ENCODE results near the gene RNF227. TPM values are rescaled to one million over a fixed set of nuclear protein-coding genes. Genes with fewer than 3 reads are reported as not detected.

Gene RNF227
- total RNA-seq, 1 donor from 2014 or later = 4.0 TPM

- Histone ChIP-seq H3K9ac (no peak overlapping the region), H3K36me3 (peaks cover 4% of the 10 kb centered on the region), H3K27me3 (no peaks in the 10 kb centered on the region), H3K4me3 (no peak overlapping the region), H4K20me1 (ENCODE audit: low read depth) (no peaks in the 10 kb centered on the region), H3K27ac (no peak overlapping the region), H3K4me2 (no peak overlapping the region), H2AFZ (replicated peaks) (no peak overlapping the region), H3K4me1 (no peaks in the 10 kb centered on the region), H3K9me3 (ENCODE audit: low read depth) (no peaks in the 10 kb centered on the region), H3K79me2 (ENCODE audit: low read depth) (no peaks in the 10 kb centered on the region), H3F3A (ENCODE audit: low read depth) (no peaks in the 10 kb centered on the region)
- H3K27me3 Mint-ChIP-seq (ENCODE audit: insufficient read depth, low read depth) = peaks cover 5% of the 10 kb centered on the region
- no peaks in the 10 kb centered on the region for H3K4me1 Mint-ChIP-seq
- DNase-seq (ENCODE audit: low spot score) = no peak
- H3K9me3 Mint-ChIP-seq = no peaks in the 10 kb centered on the region
- peaks cover 19% of the 10 kb centered on the region for H3K36me3 Mint-ChIP-seq
- TF ChIP-seq EZH2 (IDR thresholded peaks at IDR 0.05) (no peak), CTCF (IDR thresholded peaks at IDR 0.05) (no peak), EZH2phosphoT487 (IDR thresholded peaks at IDR 0.05) (no peak)
- no peak overlapping the region for H3K27ac Mint-ChIP-seq
- no peak overlapping the region for H3K4me3 Mint-ChIP-seq
These were observed 35.2 kb upstream of the RNF227 start for GRCh38 chr17:7951143-7951792.

GRCh38 chr17:7950578-7950977 lies 34.5 kb upstream of the RNF227 start:
- no peaks in the 10 kb centered on the region for H3K4me1 ChIP-seq
- H3K27ac Mint-ChIP-seq = no peak overlapping the region
- H3K36me3 Mint-ChIP-seq = peaks cover 20% of the 10 kb centered on the region
- no peaks in the 10 kb centered on the region for H3K4me1 Mint-ChIP-seq
- DNase-seq (ENCODE audit: low spot score) = no peak
- no peak overlapping the region for H3K9ac ChIP-seq
- no peaks in the 10 kb centered on the region for H3K9me3 Mint-ChIP-seq
- no peak overlapping the region for H3K4me3 ChIP-seq
- no peaks in the 10 kb centered on the region for H3F3A ChIP-seq (ENCODE audit: low read depth)
- no peaks in the 10 kb centered on the region for H3K79me2 ChIP-seq (ENCODE audit: low read depth)
- H3K27ac ChIP-seq = no peak overlapping the region
- TF ChIP-seq EZH2phosphoT487 (IDR thresholded peaks at IDR 0.05) = no peak
- TF ChIP-seq EZH2 (IDR thresholded peaks at IDR 0.05) = no peak
- TF ChIP-seq CTCF (IDR thresholded peaks at IDR 0.05) = no peak
- no peak overlapping the region for H3K4me2 ChIP-seq
- peaks cover 4% of the 10 kb centered on the region for H3K36me3 ChIP-seq
- H3K27me3 ChIP-seq = no peaks in the 10 kb centered on the region
- no peak overlapping the region for H3K4me3 Mint-ChIP-seq
- no peaks in the 10 kb centered on the region for H4K20me1 ChIP-seq (ENCODE audit: low read depth)
- H2AFZ ChIP-seq (replicated peaks) = no peak overlapping the region
- peaks cover 5% of the 10 kb centered on the region for H3K27me3 Mint-ChIP-seq (ENCODE audit: insufficient read depth, low read depth)
- no peaks in the 10 kb centered on the region for H3K9me3 ChIP-seq (ENCODE audit: low read depth)

- H3F3A ChIP-seq (ENCODE audit: low read depth) = no peaks in the 10 kb centered on the region
- no peaks in the 10 kb centered on the region for H3K9me3 Mint-ChIP-seq
- no peak overlapping the region for H3K9ac ChIP-seq
- peaks cover 5% of the 10 kb centered on the region for H3K27me3 Mint-ChIP-seq (ENCODE audit: insufficient read depth, low read depth)
- no peak overlapping the region for H3K4me2 ChIP-seq
- no peaks in the 10 kb centered on the region for H3K79me2 ChIP-seq (ENCODE audit: low read depth)
- no peak overlapping the region for H3K4me3 ChIP-seq
- no peak for DNase-seq (ENCODE audit: low spot score)
- H3K27me3 ChIP-seq = no peaks in the 10 kb centered on the region
- H3K36me3 Mint-ChIP-seq = peaks cover 32% of the 10 kb centered on the region
- no peak overlapping the region for H2AFZ ChIP-seq (replicated peaks)
- no peak overlapping the region for H3K27ac ChIP-seq
- no peaks in the 10 kb centered on the region for H3K4me1 Mint-ChIP-seq
- no peaks in the 10 kb centered on the region for H3K4me1 ChIP-seq
- no peaks in the 10 kb centered on the region for H3K9me3 ChIP-seq (ENCODE audit: low read depth)
- H4K20me1 ChIP-seq (ENCODE audit: low read depth) = no peaks in the 10 kb centered on the region
- peaks cover 4% of the 10 kb centered on the region for H3K36me3 ChIP-seq
- TF ChIP-seq EZH2phosphoT487 (IDR thresholded peaks at IDR 0.05) (no peak), EZH2 (IDR thresholded peaks at IDR 0.05) (no peak), CTCF (IDR thresholded peaks at IDR 0.05) (no peak)
- H3K27ac Mint-ChIP-seq = no peak overlapping the region
- H3K4me3 Mint-ChIP-seq = no peak overlapping the region
These were observed 31.6 kb upstream of the RNF227 start for GRCh38 chr17:7947651-7948050.

Measured in neural progenitor cell (in vitro differentiated cells).